NCI-H1694 (cell line): Measurements from ENCODE around the gene CREG2.
"Not testable (repeated sequence)": the region's sequence is repeated elsewhere in the genome, so short reads cannot be mapped to it uniquely, and the experiment has no call there.

Source experiments
- DNase-seq: peaks from one replicate; lab custom pipeline; 2025; lab: John Stamatoyannopoulos, UW

Gene CREG2

GRCh38 chr2:101371636-101372035 is 15.7 kb downstream of the CREG2 start:
- DNase-seq: no peak

GRCh38 chr2:101369100-101369499 is 18.2 kb downstream of the CREG2 start:
- DNase-seq: no peak

GRCh38 chr2:101368376-101368775 is 18.9 kb downstream of the CREG2 start:
- no peak for DNase-seq

GRCh38 chr2:101367508-101367907 is 19.8 kb downstream of the CREG2 start:
- no peak for DNase-seq

GRCh38 chr2:101364878-101365277 is 22.4 kb downstream of the CREG2 start:
- no peak for DNase-seq

GRCh38 chr2:101362777-101363176 is 24.5 kb downstream of the CREG2 start:
- no peak for DNase-seq

- no peak for DNase-seq
These were observed 25.0 kb downstream of the CREG2 start for GRCh38 chr2:101362316-101362715.

GRCh38 chr2:101361522-101361921 is 25.8 kb downstream of the CREG2 start:
- DNase-seq: no peak

GRCh38 chr2:101361121-101361520 is 26.2 kb downstream of the CREG2 start:
- no peak for DNase-seq

GRCh38 chr2:101360232-101360631 is 27.1 kb downstream of the CREG2 start:
- no peak for DNase-seq

- DNase-seq: no peak
These were observed 27.8 kb downstream of the CREG2 start for GRCh38 chr2:101359410-101359954.

- no peak for DNase-seq
These were observed 29.9 kb downstream of the CREG2 start for GRCh38 chr2:101357376-101357775.

- no peak for DNase-seq
These were observed 30.8 kb downstream of the CREG2 start for GRCh38 chr2:101356521-101356920.

GRCh38 chr2:101356055-101356454 is 31.2 kb downstream of the CREG2 start:
- DNase-seq: no peak

GRCh38 chr2:101355401-101356054 is 31.8 kb downstream of the CREG2 start:
- no peak for DNase-seq

GRCh38 chr2:101354420-101355311 is 32.6 kb downstream of the CREG2 start:
- no peak for DNase-seq

GRCh38 chr2:101352631-101353030 is 34.7 kb downstream of the CREG2 start:
- not testable (repeated sequence) for DNase-seq

- no peak for DNase-seq
These were observed 36.1 kb downstream of the CREG2 start for GRCh38 chr2:101351207-101351606.

- DNase-seq: no peak
These were observed 37.2 kb downstream of the CREG2 start for GRCh38 chr2:101349893-101350662.

- DNase-seq: no peak
These were observed 38.4 kb downstream of the CREG2 start for GRCh38 chr2:101348883-101349282.

GRCh38 chr2:101346909-101347308 is 40.4 kb downstream of the CREG2 start:
- no peak for DNase-seq

- no peak for DNase-seq
These were observed 43.2 kb downstream of the CREG2 start for GRCh38 chr2:101344137-101344536.
